Heart left ventricle (tissue), 16 donors: Measurements from ENCODE around the gene SHROOM3. TPM values are rescaled to one million over a fixed set of nuclear protein-coding genes. Genes with fewer than 3 reads are reported as not detected.

Source experiments
- ATAC-seq, 4 donors: fragments of 200-7000 bp; cut with Tn5 transposase; one replicate each; pipeline ENCODE4 v1.9.1; 2020 to 2022; ENCODE audit warnings: moderate library complexity in 4 of 4, mild to moderate bottlenecking in 3 of 4, moderate number of reproducible peaks in 1 of 4
- DNase-seq, 5 donors: peaks; one replicate each; pipeline ENCODE4 v3.0.0-alpha.2; 2020
- H3K27ac ChIP-seq, 12 donors: fragments of 200-600 bp; sonication (generic) in 4 of 12; one replicate each; pipeline versions ENCODE4 v1.5.0 to v1.8.0; 2016 to 2022; ENCODE audit warnings: mild to moderate bottlenecking in 2 of 12
- H3K27me3 ChIP-seq, 9 donors: fragments of 200-600 bp; sonication (generic) in 2 of 9; one replicate each; pipeline versions ENCODE4 v1.5.1 to v1.8.0; 2016 to 2022; ENCODE audit warnings: mild to moderate bottlenecking in 3 of 9
- H3K36me3 ChIP-seq, 9 donors: fragments of 200-600 bp; sonication (generic) in 2 of 9; one replicate each; pipeline versions ENCODE4 v1.5.0 to v1.8.0; 2018 to 2022; ENCODE audit warnings: mild to moderate bottlenecking in 2 of 9
- H3K4me1 ChIP-seq, 12 donors: fragments of 200-600 bp; sonication (generic) in 4 of 12; one replicate each; pipeline versions ENCODE4 v1.5.0 to v1.8.0; 2016 to 2022; ENCODE audit warnings: mild to moderate bottlenecking in 3 of 12
- H3K4me3 ChIP-seq, 12 donors: fragments of 200-600 bp; sonication (generic) in 4 of 12; one replicate each; pipeline versions ENCODE4 v1.5.0 to v1.8.0; 2017 to 2022; ENCODE audit warnings: mild to moderate bottlenecking in 9 of 12, moderate library complexity in 4 of 12
- H3K9me3 ChIP-seq, 12 donors: fragments of 200-600 bp; sonication (generic) in 4 of 12; one replicate each; pipeline versions ENCODE4 v1.5.0 to v1.8.0; 2016 to 2022; ENCODE audit warnings: mild to moderate bottlenecking in 1 of 12
- CTCF ChIP-seq, 12 donors: fragments of 200-600 bp; sonication (generic) in 4 of 12; IDR thresholded peaks; one replicate each; pipeline versions ENCODE4 v1.5.0 to v1.8.0; 2018 to 2022; ENCODE audit warnings: antibody characterized with exemption in 12 of 12, mild to moderate bottlenecking in 5 of 12
- POLR2A ChIP-seq, 2 donors: fragments of 450-650 bp; IDR thresholded peaks; one replicate each; pipeline ENCODE4 v1.6.1; 2017; ENCODE audit warnings: antibody characterized with exemption in 2 of 2, mild to moderate bottlenecking in 2 of 2, moderate library complexity in 2 of 2
- WGBS, 4 donors: extraction: QIAGEN DNeasy Blood & Tissue Kit in 2 of 4; methylation state at CpG; one replicate each; pipeline versions ENCODE4 v1.1.5 to v1.1.7; 2013 to 2018; 5-methylcytosine and 5-hydroxymethylcytosine counted together
- intact Hi-C, 10 donors: fragments of 100-400 bp; cut with DNase I; formaldehyde crosslinking; loops; one replicate each; pipeline versions ENCODE4 v1.11.1 to v1.14.2; 2022
- polyA plus RNA-seq, 2 donors: library from polyadenylated mRNA; stranded (reverse); fragments of 200-250 nt; gene quantifications; one replicate each; pipeline ENCODE4 v1.2.3, GENCODE V29; 2013
- total RNA-seq, 9 donors: library from RNA; depleted of rRNA in 2 of 9; stranded (reverse); fragments of >200 nt in 2 of 9; fragmentation: NEBNext Ultra II Directional in 3 of 9; extraction: Animal tissue kit (Norgen Biotek cat#: 25700) in 3 of 9; gene quantifications; one replicate each; pipeline versions ENCODE4 v1.1.0 to v1.2.4, GENCODE V29; 2016 to 2023
- donor health status: ischemic (EF 13 %, LVEDD 7.1; RV severe dilation, severe dysfunction).
- donor health status: healthy with polysubstance abuse.
- donor health status: DM: no; HTN: yes; CAD: no.
- donor health status: DM: no; HTN: no; CAD: no.
- donor health status: ischemic (EF 25% LVEDD 6.9; RV normal size, moderate dysfunction).
- donor health status: ischemic (EF 25% LVEDD 5.7; RV mildly dilated, moderate dysfunction).
- donor health status: healthy.
- donor health status: DM: yes; HTN: yes; CAD: no.
- donor health status: ischemic (EF 35%, LVEDD 5.7; RV mildly dilated, moderate dysfunction).
- donor health status: nonischemic (EF 11% LVEDD 7.7; RV severe dilation, severe dysfunction).
- donor health status: DM: yes; HTN: yes; CAD: no.
- donor health status: PGD.
- donor health status: ischemic (EF 29% LVEDD 5.4; RV normal size, mild dysfunction).
- donor health status: nonischemic (EF 23%, LVEDD 6.1; RV moderate dilation, normal function).

Gene SHROOM3
- total and polyA plus RNA-seq, 11 donors: 4.6 to 38.5 (median 20.3) TPM

- intact Hi-C loops: no loop called here
- no peak for DNase-seq
- 81 to 89% (median 87%) methylated on average over 7 of the region's 7 CpGs for WGBS, 4 donors
Measured at GRCh38 chr4:76548704-76549103, 113.7 kb downstream of the SHROOM3 start.

GRCh38 chr4:76549765-76550164 lies 114.7 kb downstream of the SHROOM3 start:
- WGBS, 4 donors: 74 to 77% (median 76%) methylated on average over 1 of the region's 1 CpG
- TF ChIP-seq POLR2A (IDR thresholded peaks at IDR 0.05) (no peak), CTCF (IDR thresholded peaks at IDR 0.05) (no peak)
- Histone ChIP-seq H3K9me3 (no peaks in the 10 kb centered on the region), H3K4me3 (no peak overlapping the region), H3K27me3 (no peaks in the 10 kb centered on the region), H3K4me1 (peaks cover 0 to 8% (median 0%) of the 10 kb centered on the region in 12 donors), H3K36me3 (no peaks in the 10 kb centered on the region), H3K27ac (no peak overlapping the region)
- ATAC-seq (no peak), DNase-seq (no peak)
- intact Hi-C loops: no loop called here

More at GRCh38 chr4:76548704-76549103, 113.7 kb downstream of the SHROOM3 start:
- TF ChIP-seq POLR2A (IDR thresholded peaks at IDR 0.05) (no peak), CTCF (IDR thresholded peaks at IDR 0.05) (no peak)
- Histone ChIP-seq H3K36me3 (no peaks in the 10 kb centered on the region), H3K27me3 (no peaks in the 10 kb centered on the region), H3K4me3 (no peak overlapping the region), H3K9me3 (no peaks in the 10 kb centered on the region), H3K27ac (no peak overlapping the region), H3K4me1 (peaks cover 0 to 8% (median 0%) of the 10 kb centered on the region in 12 donors)
- no peak for ATAC-seq

GRCh38 chr4:76550966-76551780 lies 116.1 kb downstream of the SHROOM3 start:
- no peak for ATAC-seq
- Histone ChIP-seq H3K4me3 (no peak overlapping the region), H3K27ac (no peak overlapping the region), H3K9me3 (no peaks in the 10 kb centered on the region), H3K27me3 (no peaks in the 10 kb centered on the region), H3K36me3 (no peaks in the 10 kb centered on the region), H3K4me1 (peaks cover 0 to 8% (median 0%) of the 10 kb centered on the region in 12 donors)
- whole genome bisulfite sequencing, 4 donors: 71 to 84% (median 77%) methylated on average over 8 of the region's 8 CpGs
- DNase-seq: no peak
- TF ChIP-seq CTCF (IDR thresholded peaks at IDR 0.05) (no peak), POLR2A (IDR thresholded peaks at IDR 0.05) (no peak)
- intact Hi-C loops: no loop called here

- TF ChIP-seq CTCF (IDR thresholded peaks at IDR 0.05) (no peak), POLR2A (IDR thresholded peaks at IDR 0.05) (no peak)
- intact Hi-C loops: no loop called here
- WGBS, 4 donors: 94 to 96% (median 95%) methylated on average over 9 to 10 of the region's 10 CpGs
Measured at GRCh38 chr4:76554630-76555029, 119.6 kb downstream of the SHROOM3 start.

More at GRCh38 chr4:76554630-76555029, 119.6 kb downstream of the SHROOM3 start:
- Histone ChIP-seq H3K9me3 (no peaks in the 10 kb centered on the region), H3K4me3 (no peak overlapping the region), H3K4me1 (peaks cover 0 to 1% (median 0%) of the 10 kb centered on the region in 12 donors), H3K27ac (no peak overlapping the region), H3K36me3 (no peaks in the 10 kb centered on the region), H3K27me3 (no peaks in the 10 kb centered on the region)
- ATAC-seq (no peak), DNase-seq (no peak)
